NB4 (cell line): Measurements from ENCODE around the gene PAK5.

Experiments used
- CTCF ChIP-seq: IDR thresholded peaks from one replicate; pipeline ENCODE4 v1.5.1; 2012; ENCODE audit warnings: low read depth, low read length
- MAX ChIP-seq: IDR thresholded peaks from 2 replicates; pipeline ENCODE4 v1.6.1; 2011; ENCODE audit warnings: low read depth, low read length
- POLR2A ChIP-seq: IDR thresholded peaks from 2 replicates; pipeline ENCODE4 v1.6.1; 2011; ENCODE audit warnings: mild to moderate bottlenecking; ENCODE audit not compliant: insufficient read length; ENCODE audit errors: extremely low read depth

- TF ChIP-seq CTCF (no peak), POLR2A (no peak), MAX (no peak)
These were observed 261.5 kb downstream of the PAK5 start for GRCh38 chr20:9577397-9577796.
